ENCODE data around the gene PRICKLE1.
A peak's percentile ranks its signal among the peaks of the same experiment; 100 is the strongest.

Gene PRICKLE1

GRCh38 chr12:42589465-42590329 is at the start of gene PRICKLE1:
PRICKLE1 (minus strand) TSS chr12:42589746; CDS start chr12:42472516, 117,230 bp downstream.
- peak; percentile 90 for DNase-seq (ENCODE audit: low read depth, low spot score)

DNA sequence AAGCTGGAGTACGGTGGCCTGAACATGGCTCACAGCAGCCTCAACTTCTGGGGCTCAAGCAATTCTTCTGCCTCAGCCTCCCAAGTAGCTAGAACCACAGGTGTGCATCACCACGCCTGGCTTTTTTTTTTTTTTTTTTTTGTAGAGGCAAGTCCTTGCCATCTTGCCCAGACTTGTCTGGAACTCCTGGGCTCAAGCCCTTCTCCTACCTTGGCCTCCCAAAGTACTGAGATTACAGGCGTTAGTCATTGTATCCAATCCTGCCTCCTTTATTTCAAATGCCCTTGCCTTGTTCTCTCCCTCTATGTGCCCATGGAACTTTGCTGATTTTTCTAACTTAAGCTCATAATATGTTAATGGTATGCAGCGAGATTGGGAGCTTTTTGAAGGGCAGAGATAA is 49.2 kb upstream of the PRICKLE1 start:
- DNase-seq (ENCODE audit: low read depth, low spot score), result no peak

DNA sequence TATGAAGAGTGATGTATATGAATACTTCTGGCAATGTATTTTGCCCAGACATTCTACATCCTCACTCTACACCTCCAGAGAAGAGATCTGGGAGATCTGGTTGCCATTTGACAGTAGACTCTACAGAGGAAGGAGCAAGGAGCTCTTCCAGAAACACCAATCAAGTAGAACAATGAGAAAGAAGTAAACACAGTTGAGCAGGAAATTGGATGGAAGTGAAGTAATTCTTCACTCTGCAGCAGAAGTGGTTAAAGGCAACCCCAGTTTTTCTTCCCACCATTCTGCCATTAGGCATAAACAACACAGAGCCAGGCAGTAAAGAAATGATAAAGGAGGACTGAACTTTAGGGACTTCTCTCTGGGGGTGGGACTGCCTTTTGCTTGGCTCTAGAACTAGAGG is 48.5 kb upstream of the PRICKLE1 start:
- DNase-seq (ENCODE audit: low read depth, low spot score), result no peak

DNA sequence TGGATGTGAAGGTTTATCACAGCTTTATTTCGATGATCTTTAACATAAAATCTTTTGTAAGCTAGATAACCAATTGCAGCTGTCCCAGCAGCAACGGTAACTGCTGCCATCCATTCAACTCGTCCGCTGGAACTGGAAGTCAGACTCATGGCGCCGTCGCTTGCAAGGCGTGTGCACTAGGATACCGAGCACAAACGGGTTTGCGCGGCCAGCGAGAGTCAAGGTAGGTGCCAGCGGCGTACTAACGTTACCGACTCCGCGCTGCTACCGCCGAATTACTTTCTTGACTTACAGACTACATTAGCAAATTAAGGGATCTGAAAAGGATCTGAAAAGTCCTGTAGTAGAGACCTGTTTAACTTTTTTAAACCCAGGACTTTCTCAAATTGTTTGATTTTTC is 47.4 kb upstream of the PRICKLE1 start:
- DNase-seq (ENCODE audit: low read depth, low spot score), result no peak

DNA sequence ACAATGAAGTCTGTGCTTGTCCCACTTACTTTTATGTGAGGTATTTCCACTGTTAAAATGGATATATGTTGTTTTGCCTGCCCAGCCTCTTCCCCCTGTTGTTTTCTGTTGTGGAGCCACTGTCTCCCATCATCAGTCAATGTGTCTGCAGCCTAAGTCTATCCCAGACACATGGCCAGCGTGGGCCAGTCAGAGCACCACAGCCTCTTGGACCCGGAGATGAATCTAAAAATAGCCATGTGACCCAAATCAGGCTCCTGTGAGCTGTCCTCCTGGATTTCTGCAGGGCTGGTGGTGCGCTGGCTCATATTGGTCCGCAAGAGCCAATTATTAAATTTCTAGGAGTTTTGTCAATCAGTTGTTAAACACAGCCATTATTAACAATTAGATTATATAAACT is 44.0 kb upstream of the PRICKLE1 start:
- no peak for DNase-seq (ENCODE audit: low read depth, low spot score)

GRCh38 chr12:42631513-42631912 is 42.0 kb upstream of the PRICKLE1 start:
- no peak for DNase-seq (ENCODE audit: low read depth, low spot score)

GRCh38 chr12:42630314-42630713 is 40.8 kb upstream of the PRICKLE1 start:
- DNase-seq (ENCODE audit: low read depth, low spot score), result no peak

GRCh38 chr12:42627151-42627550 is 37.6 kb upstream of the PRICKLE1 start:
- DNase-seq (ENCODE audit: low read depth, low spot score), result no peak

- DNase-seq (ENCODE audit: low read depth, low spot score), result peak; percentile 16
Measured at GRCh38 chr12:42625611-42626010, 36.1 kb upstream of the PRICKLE1 start.

- DNase-seq (ENCODE audit: low read depth, low spot score), result peak; percentile 28
Measured at GRCh38 chr12:42617622-42618021, 28.1 kb upstream of the PRICKLE1 start.

- DNase-seq (ENCODE audit: low read depth, low spot score), result no peak
Measured at GRCh38 chr12:42615006-42615405, 25.5 kb upstream of the PRICKLE1 start.

GRCh38 chr12:42612231-42612613 is 22.7 kb upstream of the PRICKLE1 start:
- peak; percentile 7 for DNase-seq (ENCODE audit: low read depth, low spot score)

DNA sequence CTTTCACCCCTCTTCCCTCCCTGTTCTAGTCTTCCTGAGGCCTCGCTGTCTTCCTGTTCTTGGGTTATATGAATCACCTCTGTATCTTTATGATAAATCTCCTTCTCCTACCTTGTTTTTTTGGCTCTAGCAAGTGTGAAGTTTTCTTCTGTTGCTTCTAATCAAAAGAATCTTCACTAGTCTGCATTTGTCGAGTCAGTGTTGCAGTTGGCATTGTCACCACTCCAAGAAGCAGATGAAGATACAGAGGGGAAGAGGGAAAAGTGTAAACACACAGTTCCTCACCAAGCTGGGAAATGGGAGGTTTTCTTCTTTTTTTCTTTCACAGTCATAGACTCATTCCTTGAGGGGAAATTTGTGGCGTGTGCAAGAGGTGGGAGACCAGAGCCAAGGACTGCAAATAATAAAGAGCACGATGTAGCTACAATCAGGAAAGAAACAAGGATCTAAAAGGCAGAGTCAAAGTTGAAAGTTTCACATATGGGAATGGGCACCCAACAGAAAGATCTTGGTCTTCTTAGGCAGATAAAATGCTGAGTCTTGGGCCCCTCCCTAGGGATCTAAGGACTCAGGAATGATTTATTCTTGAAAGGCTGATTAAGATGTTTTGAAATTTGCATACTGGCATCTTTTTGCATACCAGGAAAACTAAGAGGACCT is 22.2 kb upstream of the PRICKLE1 start:
- DNase-seq (ENCODE audit: low read depth, low spot score), result no peak

- DNase-seq (ENCODE audit: low read depth, low spot score), result no peak
Measured at GRCh38 chr12:42609605-42610004, 20.1 kb upstream of the PRICKLE1 start.

DNA sequence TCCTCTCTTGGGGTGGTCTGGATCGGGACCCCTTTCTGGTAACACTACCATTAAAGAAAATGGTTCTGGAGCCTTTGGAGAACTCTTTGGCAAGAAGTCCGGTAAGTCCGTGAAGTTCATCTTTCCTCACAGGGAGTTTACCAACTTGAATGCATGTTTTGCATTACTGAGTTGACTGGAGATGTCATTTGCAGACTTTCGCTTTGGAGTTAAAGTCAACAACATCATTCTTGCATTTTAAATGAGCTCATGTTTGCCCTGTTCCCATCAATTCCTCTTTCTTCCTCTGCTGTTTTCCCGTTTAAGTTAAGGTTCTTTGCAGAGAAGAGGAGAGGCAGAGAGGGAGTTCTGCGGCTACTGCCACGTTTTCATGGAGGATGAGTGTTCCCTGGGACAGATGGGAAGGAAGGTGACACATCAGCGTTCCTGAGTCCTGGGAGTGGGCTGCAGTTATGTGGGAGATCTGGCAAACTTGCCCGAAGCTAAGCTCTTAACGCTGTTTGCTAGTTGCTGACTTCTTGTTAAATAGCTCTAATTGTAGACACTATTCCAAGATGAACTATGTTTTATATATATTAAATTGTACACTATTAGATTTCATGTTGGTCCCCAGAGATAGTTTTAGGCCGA is 18.8 kb upstream of the PRICKLE1 start:
- DNase-seq (ENCODE audit: low read depth, low spot score), result peak; percentile 6

- no peak for DNase-seq (ENCODE audit: low read depth, low spot score)
Measured at GRCh38 chr12:42607584-42608058, 18.1 kb upstream of the PRICKLE1 start.

GRCh38 chr12:42606471-42606870 is 16.9 kb upstream of the PRICKLE1 start:
- no peak for DNase-seq (ENCODE audit: low read depth, low spot score)

DNA sequence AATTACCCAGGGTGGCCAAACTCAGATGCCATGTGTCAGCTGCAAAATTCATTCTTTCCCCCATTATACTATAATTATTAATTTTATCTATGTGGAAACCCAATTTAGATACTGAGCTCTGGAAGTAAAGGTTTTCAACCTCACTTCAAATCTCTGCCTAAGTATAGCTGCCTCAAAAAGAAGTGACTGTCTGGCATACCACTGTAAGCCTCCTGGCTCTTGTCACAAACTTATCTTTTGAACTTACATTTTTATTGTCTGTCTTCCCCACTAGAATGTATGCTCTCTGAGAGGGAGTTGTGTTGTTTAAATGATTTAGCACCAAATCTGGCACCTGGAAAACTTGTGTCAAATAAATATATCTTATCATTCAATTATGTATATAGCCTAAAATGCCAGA is 16.1 kb upstream of the PRICKLE1 start:
- no peak for DNase-seq (ENCODE audit: low read depth, low spot score)

DNA sequence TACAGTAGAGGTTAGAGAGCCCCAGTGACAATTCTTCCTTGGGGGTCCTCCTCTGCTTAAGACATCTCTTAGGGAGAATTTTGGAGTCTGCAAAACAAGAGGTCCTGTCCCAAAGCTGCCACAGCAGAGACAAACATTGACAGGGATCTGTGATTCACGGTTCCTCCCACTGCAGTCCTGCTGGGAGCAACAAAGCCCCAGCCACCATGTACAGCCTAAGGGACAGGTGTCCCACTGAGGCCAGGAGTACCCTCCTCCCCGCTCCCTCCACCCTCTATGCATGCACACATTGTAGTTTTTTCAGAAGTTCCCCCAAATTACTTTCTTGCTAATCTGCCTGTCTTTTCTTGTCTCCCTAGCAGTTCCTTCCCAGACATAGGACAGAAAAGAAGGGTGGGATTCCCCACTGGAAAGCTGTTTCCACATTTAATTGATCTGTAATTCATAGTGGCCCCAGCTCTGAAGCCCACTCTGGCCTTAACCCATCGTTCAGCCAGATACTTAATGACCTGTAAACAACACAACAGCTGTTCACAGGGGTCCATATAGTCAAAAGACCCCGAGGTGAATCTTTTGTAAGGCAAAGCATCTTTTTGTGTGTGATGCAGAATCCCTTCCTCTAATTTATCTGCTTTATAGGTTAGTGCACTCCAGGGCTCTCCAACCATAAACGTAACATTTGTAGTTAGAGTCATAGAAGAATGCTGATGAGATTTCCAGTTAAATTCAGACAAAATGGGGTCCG is 13.9 kb upstream of the PRICKLE1 start:
- DNase-seq (ENCODE audit: low read depth, low spot score), result no peak

DNA sequence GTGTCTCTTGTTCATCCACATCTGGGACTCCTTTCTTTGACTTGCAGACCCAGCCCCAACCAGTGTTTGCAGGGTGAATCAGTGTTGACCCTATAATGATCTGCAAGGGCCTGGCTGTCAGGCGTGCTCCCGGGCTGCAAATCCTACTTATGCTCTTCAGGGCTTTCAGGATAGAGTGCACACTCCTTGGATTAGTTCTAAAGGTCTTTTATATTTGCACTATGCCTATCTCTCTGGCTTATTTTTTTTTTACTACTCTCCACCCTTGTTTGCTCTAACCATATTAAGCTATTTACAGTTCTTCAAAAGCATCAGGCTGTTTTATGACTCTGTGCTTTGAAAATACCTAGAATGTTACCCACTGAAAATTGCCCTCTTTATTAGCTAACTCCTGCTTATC is 4.3 kb upstream of the PRICKLE1 start:
- DNase-seq (ENCODE audit: low read depth, low spot score), result no peak

DNA sequence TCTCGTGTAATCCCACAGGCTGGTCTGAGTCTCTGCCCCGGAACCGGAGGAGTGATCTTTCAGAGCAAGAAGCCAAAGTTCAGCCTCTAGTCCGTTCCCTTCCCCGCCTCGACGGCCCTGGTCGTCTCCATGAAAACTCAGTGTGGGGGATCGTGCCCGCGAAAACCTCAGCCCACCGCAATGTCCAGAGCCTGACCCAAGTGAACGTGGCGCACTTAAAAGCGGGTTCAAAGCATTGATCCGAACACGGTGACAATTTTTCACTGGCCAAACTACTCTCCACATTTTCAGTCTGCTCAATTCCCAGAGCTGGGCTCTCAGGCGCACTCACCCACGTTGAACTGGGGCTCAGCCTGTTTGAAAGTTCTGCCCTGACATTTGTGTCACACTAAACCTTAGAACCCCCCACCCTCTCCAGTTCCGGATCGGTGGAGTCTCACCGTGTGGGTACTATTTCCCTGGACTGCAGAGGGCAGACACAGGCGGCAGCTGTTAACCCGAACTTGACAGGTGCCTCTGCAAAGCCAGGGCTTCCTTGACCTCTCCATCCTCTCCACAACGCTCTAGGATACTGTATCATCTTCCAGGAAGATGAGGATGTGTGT is 886 bp upstream of the PRICKLE1 start:
- DNase-seq (ENCODE audit: low read depth, low spot score), result peak; percentile 53

All from astrocyte of the hippocampus (primary cell).